Epithelial cell of esophagus (primary cell): ENCODE measurements around the gene SYCP2L.

Experiments used
- DNase-seq: peaks from one replicate; pipeline ENCODE4 v3.0.0; 2010; ENCODE audit warnings: low read depth
- H3K4me3 ChIP-seq: 2 replicates; pipeline ENCODE4 v1.5.1; 2011; ENCODE audit warnings: mild to moderate bottlenecking, low read length, control low read depth
- CTCF ChIP-seq: IDR thresholded peaks from 2 replicates; pipeline ENCODE4 v1.5.1; 2011; ENCODE audit warnings: low read depth, mild to moderate bottlenecking, low read length, control low read depth, inconsistent platforms; ENCODE audit not compliant: insufficient read depth; ENCODE audit errors: missing control alignments

The SYCP2L gene

GRCh38 chr6:11021714-11022113, 134.9 kb downstream of the SYCP2L start:
- no peak for DNase-seq
- TF ChIP-seq CTCF = no peak
- H3K4me3 ChIP-seq = no peak overlapping the region

- no peak for DNase-seq
- no peak for TF ChIP-seq CTCF
Measured at GRCh38 chr6:11023032-11023431, 136.2 kb downstream of the SYCP2L start.

More at GRCh38 chr6:11023032-11023431, 136.2 kb downstream of the SYCP2L start:
- no peak overlapping the region for H3K4me3 ChIP-seq
